Activated CD4-positive, CD25-positive, alpha-beta regulatory T cell treated with anti-CD3 and anti-CD28 coated beads, Interleukin-2, amount 50 U/mL, for 24 hours (primary cell): ENCODE measurements around the gene BBC3.
"Not testable (repeated sequence)": the region's sequence is repeated elsewhere in the genome, so short reads cannot be mapped to it uniquely, and the experiment has no call there.

Source experiments
- ATAC-seq, 2 donors: fragments of 150-1000 bp; cut with Tn5 transposase; one replicate each; pipeline ENCODE4 v1.10.0; 2021; ENCODE audit warnings: mild to moderate bottlenecking in 1 of 2, moderate library complexity in 1 of 2

Gene BBC3

DNA sequence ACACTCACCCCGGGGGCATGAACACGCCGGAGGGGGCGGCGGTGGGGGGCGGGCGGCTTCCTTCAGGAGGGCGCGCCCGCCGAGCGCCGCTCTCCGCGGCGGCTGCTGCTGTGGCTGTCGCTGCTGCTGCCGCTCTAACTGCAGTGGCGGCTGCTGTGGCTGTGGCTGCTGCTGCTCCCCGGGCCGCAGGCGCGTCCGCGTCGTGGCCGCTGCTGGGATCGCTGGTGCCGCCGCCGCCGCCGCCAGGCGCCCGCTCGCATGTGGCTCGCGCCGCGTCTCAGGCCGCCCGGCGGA is at the start of gene BBC3:
BBC3 (minus strand) TSS at position 279 of the 294 bp plus-strand sequence. CDS start 2,768 bp downstream, outside the sequence.
- no peak for ATAC-seq

- peak; percentile 59 to 65 for ATAC-seq
Measured at GRCh38 chr19:47280183-47280797, 49.3 kb upstream of the BBC3 start.

GRCh38 chr19:47276513-47276912 is 45.5 kb upstream of the BBC3 start:
- not testable (repeated sequence) for ATAC-seq

- no peak for ATAC-seq
Measured at GRCh38 chr19:47275791-47276461, 44.9 kb upstream of the BBC3 start.

DNA sequence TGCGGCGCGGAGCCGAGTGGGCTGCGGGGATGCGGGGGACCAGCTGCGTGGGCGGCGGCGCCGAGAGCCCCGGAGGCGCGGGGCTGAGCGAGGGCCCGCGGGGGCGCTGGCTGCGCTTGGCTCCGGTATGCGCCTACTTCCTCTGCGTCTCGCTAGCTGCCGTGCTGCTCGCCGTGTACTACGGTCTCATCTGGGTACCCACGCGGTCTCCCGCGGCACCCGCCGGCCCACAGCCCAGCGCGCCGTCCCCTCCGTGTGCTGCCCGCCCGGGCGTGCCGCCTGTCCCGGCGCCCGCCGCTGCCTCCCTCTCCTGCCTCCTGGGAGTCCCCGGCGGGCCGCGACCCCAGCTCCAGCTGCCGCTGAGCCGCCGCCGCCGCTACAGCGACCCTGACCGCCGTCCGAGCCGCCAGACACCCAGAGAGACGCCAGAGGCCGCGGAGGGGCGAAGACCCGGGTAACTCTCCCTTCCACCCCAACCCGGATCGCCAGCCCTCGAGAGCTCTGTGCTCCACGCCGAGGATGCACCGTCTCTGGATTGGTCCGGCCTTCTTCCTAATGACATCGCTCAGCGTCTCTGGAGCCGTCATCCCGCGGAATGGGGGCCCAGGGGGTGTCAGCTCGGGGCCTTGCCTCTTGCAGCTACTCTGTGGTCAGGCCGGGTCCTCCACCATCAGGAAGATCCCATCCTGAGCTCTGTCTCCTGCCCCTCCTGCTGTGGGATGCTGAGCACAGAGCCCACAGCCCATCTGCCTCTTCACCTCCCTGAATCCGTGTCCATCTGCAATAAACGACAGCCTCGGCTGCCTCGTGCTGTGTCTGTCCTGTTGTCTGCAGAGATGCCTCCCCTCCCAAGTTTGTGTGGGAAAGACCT is 44.1 kb upstream of the BBC3 start:
- peak; percentile 12 to 22 for ATAC-seq

- peak; percentile 72 to 75 for ATAC-seq
Measured at GRCh38 chr19:47274071-47274890, 43.3 kb upstream of the BBC3 start, which contains the start of gene INAFM1. Gene INAFM1, plus strand, starts transcription at chr19:47274885. Its CDS starts 35 bp downstream, at chr19:47274920.

DNA sequence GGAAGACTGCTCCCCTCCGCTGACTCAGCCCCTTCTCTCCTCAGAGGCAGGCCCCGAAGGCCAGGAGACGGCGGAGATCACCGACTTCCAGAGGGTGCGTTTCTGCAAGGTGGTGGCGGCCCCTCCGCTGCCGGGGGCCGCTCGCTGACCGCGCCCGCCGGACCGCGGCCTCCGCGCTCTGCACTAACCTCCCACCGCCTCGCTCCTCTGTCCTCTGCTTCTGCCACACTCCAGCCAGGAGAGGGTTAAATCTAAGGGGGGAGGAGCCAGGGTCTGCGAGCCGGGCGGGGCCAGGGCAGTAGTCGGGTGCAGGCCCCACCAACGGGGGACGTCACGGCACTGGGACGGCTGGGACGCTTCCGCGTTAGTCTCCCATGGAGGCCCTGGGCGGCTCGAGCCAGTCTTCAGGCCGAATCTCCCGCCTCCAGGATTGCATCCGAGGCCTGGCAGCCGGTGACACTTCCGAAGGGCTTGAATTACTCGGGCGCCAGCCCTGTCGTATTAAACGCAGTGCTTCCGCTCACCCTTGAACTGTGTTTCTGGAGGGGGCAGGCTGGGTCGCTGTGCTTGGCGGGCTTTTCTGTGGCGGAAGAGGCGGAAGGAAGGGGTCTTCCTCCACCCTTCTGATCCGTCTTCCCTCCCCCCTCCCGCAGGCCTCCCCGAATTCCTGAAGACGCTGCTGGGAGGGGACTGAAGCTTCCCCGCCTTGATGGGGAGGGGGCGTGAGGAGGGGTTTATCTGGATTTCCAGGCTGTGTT is 42.5 kb upstream of the BBC3 start:
- ATAC-seq = peak; percentile 76 to 78

DNA sequence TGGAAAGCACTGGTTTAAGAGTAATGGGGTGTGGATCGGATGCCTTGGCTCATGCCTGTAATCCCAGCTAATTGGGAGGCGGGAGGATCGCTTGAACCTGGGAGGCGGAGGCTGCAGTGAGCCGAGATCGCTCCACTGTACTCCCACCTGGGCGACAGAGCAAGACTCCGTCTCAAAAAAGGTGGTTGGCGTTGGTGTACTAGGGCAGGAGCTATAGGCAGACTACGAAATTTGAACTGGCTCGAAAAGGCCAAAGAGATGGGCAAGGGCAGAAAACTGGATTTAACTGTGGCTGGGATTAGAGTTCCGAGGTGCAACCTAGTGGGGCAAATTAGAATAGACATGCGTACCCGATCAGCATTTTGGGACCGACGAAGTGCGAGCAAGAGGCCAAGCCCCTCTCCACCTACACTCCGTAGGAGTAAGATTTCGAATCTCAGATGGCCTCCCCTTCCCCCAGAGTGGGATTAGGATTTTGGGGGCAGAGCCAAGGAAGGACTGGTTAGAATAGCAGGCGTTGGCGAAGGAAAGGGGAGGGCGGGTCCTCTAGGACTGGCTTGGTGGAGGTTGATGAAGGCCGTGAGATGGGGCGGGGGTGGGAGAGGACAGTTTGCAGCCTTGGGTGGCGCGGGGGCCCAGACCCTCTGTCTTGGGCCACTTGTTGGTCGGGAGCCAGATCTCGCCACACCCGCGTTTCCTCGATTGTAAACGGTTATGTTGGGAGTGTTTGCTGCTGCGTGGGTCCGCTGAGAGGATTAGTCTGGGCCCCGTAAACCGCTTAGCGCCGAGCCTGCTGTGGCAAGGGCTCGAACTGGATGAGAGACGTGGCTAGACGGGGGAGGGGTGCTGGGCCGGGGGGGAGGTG is 41.7 kb upstream of the BBC3 start:
- ATAC-seq = no peak

GRCh38 chr19:47271949-47272348 is 41.0 kb upstream of the BBC3 start:
- ATAC-seq = no peak

DNA sequence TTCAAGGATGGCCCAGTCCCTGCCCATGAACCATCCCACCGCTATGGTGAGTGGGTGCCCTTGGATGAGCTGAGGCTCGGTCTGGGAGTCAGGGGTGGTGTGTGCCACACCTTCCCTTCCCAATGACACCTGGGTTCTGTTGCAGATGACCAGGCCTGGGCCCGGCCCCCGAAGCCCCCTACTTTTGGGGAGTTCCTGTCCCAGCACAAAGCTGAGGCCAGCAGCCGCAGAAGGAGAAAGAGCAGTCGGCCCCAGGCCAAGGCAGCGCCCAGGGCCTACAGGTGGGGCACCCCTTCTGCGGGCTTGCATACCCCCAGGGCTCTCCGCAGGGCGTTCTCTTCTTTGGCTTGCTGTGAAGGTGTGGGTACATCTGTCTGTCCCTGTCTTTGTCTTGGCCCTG is 39.4 kb upstream of the BBC3 start:
- ATAC-seq = no peak

DNA sequence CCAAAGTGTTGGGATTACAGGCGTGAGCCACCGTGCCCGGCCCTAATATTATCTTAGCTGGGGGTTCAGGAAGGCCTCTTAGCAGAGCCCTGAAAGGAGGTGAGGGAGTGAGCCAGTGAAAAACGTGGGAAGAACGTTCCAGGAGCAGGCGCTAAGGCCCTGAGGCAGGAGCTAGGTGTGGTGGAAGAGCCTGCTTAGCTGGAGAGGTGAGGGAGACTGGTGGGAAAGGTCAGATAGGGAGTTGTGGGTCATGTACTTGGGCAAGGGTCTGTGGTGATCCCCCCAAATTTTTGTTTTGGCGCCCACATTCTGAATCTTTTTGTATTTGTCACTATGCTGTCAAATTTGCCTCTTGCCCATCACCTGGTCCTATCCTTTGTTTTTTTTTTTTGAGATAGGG is 38.6 kb upstream of the BBC3 start:
- ATAC-seq = no peak

DNA sequence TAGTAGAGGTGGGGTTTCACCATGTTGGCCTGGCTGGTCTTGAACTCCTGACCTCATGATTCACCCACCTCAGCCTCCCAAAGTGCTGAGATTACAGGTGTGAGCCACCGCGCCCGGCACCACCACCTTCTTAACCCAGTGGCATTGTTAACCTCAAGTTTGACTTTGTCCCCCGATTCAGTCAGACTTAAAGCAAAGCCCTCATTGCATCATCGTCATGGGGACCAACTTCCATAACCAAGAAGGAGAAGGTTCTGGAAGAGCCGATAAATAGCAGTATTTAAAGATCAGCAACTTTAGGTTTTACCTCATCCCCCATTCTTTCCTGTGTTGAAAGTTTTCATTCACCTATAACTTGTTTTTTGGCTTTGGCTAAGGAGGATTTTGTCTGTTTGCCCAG is 37.0 kb upstream of the BBC3 start:
- no peak for ATAC-seq

DNA sequence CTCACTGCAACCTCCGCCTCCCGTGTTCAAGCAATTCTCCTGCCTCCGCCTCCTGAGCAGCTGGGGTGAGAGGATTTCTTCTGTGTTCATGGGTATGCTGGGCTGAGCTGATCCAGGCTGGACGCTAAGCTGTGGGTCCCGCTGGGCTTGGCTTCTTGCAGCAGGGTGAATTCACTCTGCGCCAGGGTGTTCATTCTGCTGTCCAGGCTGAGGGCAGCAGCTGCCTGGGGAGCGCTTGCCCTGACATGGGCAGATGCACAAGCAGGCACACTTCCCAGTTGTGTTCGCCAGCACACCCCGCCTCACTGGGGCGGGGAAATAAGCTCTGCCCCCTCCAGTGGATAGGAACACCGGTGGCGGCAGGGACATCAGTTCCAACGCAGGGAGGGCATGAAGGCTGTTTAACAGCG is 36.4 kb upstream of the BBC3 start:
- no peak for ATAC-seq

- ATAC-seq = no peak
Measured at GRCh38 chr19:47266401-47266941, 35.5 kb upstream of the BBC3 start.

- no peak for ATAC-seq
Measured at GRCh38 chr19:47264629-47265028, 33.6 kb upstream of the BBC3 start.

GRCh38 chr19:47261946-47262793 is 31.2 kb upstream of the BBC3 start:
- not testable (repeated sequence) for ATAC-seq

GRCh38 chr19:47260476-47260875 is 29.5 kb upstream of the BBC3 start:
- ATAC-seq = no peak

- no peak for ATAC-seq
Measured at GRCh38 chr19:47258895-47259555, 28.0 kb upstream of the BBC3 start.

DNA sequence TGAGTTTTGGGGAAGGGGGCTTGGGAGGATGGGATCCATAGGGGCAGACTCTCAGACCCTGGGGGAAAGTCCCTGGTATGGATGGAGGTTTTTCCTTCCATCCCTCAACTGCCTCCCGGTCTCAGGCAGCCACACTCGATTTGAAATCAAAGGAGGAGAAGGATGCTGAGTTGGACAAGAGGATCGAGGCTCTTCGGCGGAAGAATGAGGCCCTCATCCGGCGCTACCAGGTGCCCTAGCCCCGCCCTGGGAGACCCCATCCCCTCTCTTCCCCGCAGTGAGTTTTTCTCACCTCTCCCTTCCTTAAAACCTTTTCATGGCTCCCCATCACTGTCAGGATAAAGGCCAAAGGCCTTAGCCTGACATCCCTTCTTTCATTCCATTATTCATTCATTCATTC is 27.4 kb upstream of the BBC3 start:
- ATAC-seq = no peak
